HG03025 (cell line): Measurements from ENCODE around the gene GALNT14.

Experiments
- ATAC-seq: cut with Tn5 transposase; IDR thresholded peaks from one replicate; pipeline ENCODE4 v1.9.1; 2021; ENCODE audit warnings: mild to moderate bottlenecking, moderate library complexity; ENCODE audit not compliant: unreplicated experiment, low FRiP score

The GALNT14 gene

GRCh38 chr2:31089645-31090044 lies 48.6 kb downstream of the GALNT14 start:
- no peak for ATAC-seq

DNA sequence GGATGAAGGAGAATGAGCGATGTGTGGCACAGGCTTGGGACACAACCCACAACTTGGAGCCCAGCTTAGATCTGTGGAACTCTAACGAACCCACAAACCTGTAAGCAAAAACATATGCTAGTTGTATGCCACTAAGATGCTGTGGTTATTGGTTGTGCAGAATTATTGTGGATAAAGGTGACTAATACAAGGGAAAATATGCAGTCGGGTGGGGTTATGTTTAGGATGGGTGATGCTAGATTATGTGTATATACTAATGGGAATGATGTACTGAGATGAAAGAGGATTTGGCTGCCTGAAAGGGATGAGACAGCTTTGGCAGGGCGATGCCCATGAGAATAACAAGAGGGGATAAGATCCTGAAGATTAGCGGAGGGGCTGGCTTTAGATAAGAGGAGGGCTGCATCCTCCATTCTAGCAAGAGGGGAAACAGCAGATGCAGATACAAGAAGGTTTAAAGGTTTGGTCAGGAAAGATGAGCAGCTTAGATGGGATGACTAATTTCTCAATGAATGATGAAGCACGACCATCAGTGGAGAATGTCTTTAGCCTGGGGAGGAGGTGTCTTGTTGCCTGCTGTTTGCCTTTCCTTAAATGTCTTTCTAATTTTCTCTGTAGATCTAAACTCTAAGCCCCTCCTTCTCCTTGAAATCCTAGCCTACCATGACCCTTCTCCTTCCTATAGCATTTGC lies 49.6 kb downstream of the GALNT14 start:
- ATAC-seq = no peak

GRCh38 chr2:31087491-31087890 lies 50.7 kb downstream of the GALNT14 start:
- ATAC-seq = no peak

DNA sequence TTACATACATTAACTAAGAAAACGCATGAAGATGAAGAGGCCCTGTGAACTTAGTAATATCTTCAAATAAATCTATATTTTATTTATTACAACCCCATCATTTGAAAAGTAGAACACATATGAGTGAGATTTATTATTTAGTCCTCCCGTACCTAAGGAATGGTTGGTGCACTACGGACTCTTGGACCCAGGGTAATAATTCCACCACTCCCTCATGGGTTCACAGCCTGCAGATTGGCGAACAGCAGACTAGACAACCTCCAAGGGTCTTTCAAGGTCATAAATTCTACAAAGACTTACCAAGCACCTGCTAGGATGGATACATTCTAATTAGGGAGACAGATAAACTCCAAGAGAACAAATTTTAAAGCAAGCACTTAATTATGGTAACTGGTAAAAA lies 51.6 kb downstream of the GALNT14 start:
- no peak for ATAC-seq

- ATAC-seq = no peak
Measured at GRCh38 chr2:31083234-31083993, 54.8 kb downstream of the GALNT14 start.

GRCh38 chr2:31082002-31082401 lies 56.2 kb downstream of the GALNT14 start:
- no peak for ATAC-seq

GRCh38 chr2:31081492-31081891 lies 56.7 kb downstream of the GALNT14 start:
- no peak for ATAC-seq

- no peak for ATAC-seq
Measured at GRCh38 chr2:31080361-31080760, 57.9 kb downstream of the GALNT14 start.

GRCh38 chr2:31079665-31080064 lies 58.6 kb downstream of the GALNT14 start:
- ATAC-seq = no peak

- no peak for ATAC-seq
Measured at GRCh38 chr2:31078579-31079105, 59.6 kb downstream of the GALNT14 start.

DNA sequence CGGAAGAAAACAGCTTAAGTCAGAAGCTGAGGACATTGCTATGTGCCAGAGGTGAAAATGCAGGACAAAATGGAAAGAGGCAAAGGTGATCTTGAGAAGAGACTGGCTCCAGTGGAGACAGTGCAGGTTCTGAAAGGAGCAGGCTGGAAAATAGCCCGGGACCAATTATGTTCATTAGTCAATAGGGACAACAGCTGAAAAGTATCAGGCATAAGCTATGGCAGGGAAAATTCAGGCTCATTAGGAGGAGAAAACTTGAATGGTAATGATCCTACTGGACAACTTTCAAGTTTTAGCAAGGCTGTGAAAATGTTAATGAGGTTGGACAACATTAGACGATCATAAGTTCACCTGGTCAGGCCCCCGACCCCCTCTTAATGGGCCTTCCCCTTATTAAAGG lies 60.2 kb downstream of the GALNT14 start:
- no peak for ATAC-seq

GRCh38 chr2:31075941-31076590 lies 62.2 kb downstream of the GALNT14 start:
- ATAC-seq = no peak

- ATAC-seq = no peak
Measured at GRCh38 chr2:31075431-31075830, 62.8 kb downstream of the GALNT14 start.

GRCh38 chr2:31071741-31072140 lies 66.5 kb downstream of the GALNT14 start:
- no peak for ATAC-seq

GRCh38 chr2:31070339-31071125 lies 67.7 kb downstream of the GALNT14 start:
- ATAC-seq = no peak

- ATAC-seq = no peak
Measured at GRCh38 chr2:31069643-31070325, 68.5 kb downstream of the GALNT14 start.

DNA sequence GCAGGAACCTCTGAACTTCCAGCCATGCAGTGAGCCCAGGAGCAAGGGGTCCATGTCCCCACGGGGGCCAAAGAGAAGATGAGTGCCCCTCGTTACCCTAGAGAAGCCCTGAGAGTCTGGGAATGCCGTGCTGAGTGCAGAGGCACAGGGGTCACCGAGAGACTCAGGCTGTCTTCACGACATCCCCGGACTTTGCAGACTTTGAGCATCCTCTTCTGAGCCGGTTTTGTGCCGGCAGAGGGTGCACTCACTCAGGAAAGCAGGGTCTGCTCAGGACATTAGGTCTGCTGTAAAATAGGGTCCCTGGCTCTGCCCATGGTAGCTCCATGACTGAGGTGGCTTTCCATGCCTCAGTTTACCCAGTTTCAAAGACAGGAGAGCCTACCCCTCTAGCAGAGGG lies 71.0 kb downstream of the GALNT14 start:
- no peak for ATAC-seq

GRCh38 chr2:31066551-31066950 lies 71.7 kb downstream of the GALNT14 start:
- no peak for ATAC-seq

- ATAC-seq = no peak
Measured at GRCh38 chr2:31066086-31066485, 72.2 kb downstream of the GALNT14 start.

GRCh38 chr2:31065356-31065755 lies 72.9 kb downstream of the GALNT14 start:
- ATAC-seq = no peak
